Myometrial cell (primary cell): ENCODE results near the gene ENTHD1. TPM values are rescaled to one million over a fixed set of nuclear protein-coding genes. Genes with fewer than 3 reads are reported as not detected.

ENCODE experiments used
- total RNA-seq: library from RNA; depleted of rRNA; stranded (reverse); fragments of >200 nt; gene quantifications from 2 replicates; pipeline ENCODE4 v1.2.3, GENCODE V29; 2015

Gene ENTHD1, protein sequence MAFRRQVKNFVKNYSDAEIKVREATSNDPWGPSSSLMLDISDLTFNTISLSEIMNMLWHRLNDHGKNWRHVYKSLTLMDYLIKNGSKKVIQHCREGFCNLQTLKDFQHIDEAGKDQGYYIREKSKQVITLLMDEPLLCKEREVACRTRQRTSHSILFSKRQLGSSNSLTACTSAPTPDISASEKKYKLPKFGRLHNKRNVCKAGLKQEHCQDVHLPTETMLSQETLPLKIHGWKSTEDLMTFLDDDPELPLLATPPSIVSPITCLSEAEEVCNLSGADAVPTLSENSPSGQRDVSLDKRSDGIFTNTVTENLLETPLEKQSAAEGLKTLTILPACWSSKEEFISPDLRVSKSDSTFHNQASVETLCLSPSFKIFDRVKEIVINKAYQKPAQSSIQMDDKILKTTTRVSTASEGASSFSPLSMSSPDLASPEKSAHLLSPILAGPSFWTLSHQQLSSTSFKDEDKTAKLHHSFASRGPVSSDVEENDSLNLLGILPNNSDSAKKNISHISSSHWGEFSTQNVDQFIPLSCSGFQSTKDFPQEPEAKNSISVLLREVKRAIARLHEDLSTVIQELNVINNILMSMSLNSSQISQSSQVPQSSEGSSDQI
- not detected in 2 replicates for total RNA-seq

DNA sequence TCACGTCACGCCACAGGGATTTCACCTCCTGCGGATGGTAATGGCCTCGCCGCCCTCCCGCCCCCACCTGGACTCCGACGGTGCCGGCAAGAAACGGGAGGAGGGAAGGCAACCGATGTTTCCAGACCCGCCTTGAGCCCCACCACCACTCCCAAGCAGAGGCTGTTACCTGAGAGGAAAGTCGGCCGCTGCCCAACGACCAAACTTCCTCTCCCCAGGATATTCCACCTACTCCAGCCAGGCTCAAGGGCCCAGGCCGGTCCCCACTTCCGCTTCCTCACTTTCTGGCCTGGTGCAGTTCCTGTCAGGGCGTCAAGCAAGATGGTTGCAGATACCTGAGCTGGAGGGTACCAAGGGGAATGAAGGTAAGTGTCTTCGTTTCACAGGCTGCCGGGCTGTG, at the start of gene ENTHD1:
TSS of gene ENTHD1 (minus strand) at position 235 of the 400 bp plus-strand sequence. CDS start 6,012 bp downstream, outside the sequence.

DNA sequence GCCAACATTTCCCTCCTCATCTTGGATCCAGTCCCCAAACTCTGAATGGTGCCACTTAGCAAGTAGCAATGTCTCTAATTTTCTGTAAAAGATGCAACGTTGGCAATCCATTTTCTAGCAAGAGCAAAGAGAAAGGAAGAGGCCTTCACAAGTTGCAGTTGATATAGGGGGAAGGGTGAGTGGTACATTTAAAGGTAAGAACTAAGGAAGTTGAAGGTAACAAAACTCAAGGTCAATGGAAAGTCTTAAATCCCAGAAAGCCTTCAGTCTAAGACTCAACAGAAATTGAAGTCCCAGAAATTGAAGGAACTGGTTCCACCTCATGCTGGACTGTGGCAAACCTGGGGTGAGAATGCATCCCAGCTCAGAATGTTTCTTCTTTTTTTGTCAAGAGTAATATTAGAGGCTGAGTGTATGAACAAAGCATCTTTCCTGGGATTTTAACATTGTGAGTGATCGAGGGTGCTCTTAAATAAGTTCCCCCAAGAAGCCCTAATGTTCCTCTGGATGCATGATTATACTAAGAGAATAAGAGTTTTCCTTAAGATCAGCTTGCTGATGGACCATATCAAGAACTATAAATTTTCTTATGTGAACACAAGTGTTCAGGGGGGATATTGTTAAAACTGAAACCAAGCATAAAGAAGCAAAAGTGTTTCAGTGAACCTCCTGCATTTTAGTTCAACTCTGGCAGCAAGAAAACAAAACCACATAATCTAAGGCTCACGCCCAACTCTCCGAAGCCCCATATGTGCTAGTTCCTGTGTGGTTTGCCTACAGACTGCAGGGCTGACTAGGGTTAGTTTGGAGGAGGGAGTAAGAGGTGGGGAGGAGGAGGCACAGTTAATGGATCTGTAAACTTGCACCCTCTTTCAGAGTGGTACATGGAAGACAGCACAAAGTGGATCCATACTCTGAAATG, 7.0 kb upstream of the ENTHD1 start, which contains the start of gene GRAP2:
TSS of gene GRAP2 (plus strand) at position 779 of the 922 bp plus-strand sequence. CDS start 46,023 bp downstream, outside the sequence.

Other genes starting within 250 kb of the ENTHD1 start
- gene GRAP2, start 7.3 kb upstream of the ENTHD1 start, total RNA-seq, result not detected in 2 replicates
- gene TMA7B, start 66.6 kb upstream of the ENTHD1 start, total RNA-seq, result not detected in 2 replicates
- not detected in 2 replicates for gene FAM83F, start 101.2 kb upstream of the ENTHD1 start, total RNA-seq